PC-3 (cell line): ENCODE results near the gene PRMT3. TPM values are rescaled to one million over a fixed set of nuclear protein-coding genes. Genes with fewer than 3 reads are reported as not detected.

Experiments used
- ATAC-seq: fragments of 200-7000 bp; cut with Tn5 transposase; 2 replicates; pipeline ENCODE4 v1.9.1; 2020; ENCODE audit warnings: mild to moderate bottlenecking, moderate library complexity
- BruUV-seq: library from RNA; stranded (reverse); fragments of 400-500 nt; replicated peaks from 2 replicates; lab custom pipeline; 2021; lab: Mats Ljungman, UMichigan
- CTCF ChIA-PET: fragments of 300-600 bp; sonication (Branson Sonifier 250); formaldehyde crosslinking; loops from one replicate; lab custom pipeline; 2022; ENCODE audit warnings: antibody characterized with exemption; lab: Charles Lee
- POLR2A ChIA-PET: fragments of 300-600 bp; sonication (Branson Sonifier 250); formaldehyde crosslinking; loops from one replicate; lab custom pipeline; 2022; ENCODE audit warnings: antibody characterized with exemption; ENCODE audit not compliant: unreplicated experiment; lab: Charles Lee
- DNase-seq: peaks from one replicate; pipeline ENCODE4 v3.0.0-alpha.2; 2015
- H2AFZ ChIP-seq: fragments of 300-600 bp; sonication (generic); 2 replicates; pipeline ENCODE4 v1.6.0; 2016; ENCODE audit warnings: antibody characterized with exemption, low read length
- H3F3A ChIP-seq: fragments of 300-600 bp; sonication (generic); one replicate; pipeline ENCODE4 v1.6.0; 2017; ENCODE audit warnings: antibody characterized with exemption, low read length, control low read depth, mild to moderate bottlenecking; ENCODE audit not compliant: unreplicated experiment
- H3K27ac ChIP-seq: fragments of 300-600 bp; sonication (generic); 2 replicates; pipeline ENCODE4 v1.5.1; 2016; ENCODE audit warnings: mild to moderate bottlenecking, low read length
- H3K27me3 ChIP-seq: fragments of 300-600 bp; sonication (generic); 2 replicates; pipeline ENCODE4 v1.6.1; 2016; ENCODE audit warnings: low read length, mixed read lengths
- H3K36me3 ChIP-seq: fragments of 300-600 bp; sonication (generic); 2 replicates; pipeline ENCODE4 v1.6.1; 2016; ENCODE audit warnings: low read depth, mixed run types, low read length, mixed read lengths
- H3K4me1 ChIP-seq: fragments of 300-600 bp; sonication (generic); 2 replicates; pipeline ENCODE4 v1.5.1; 2016; ENCODE audit warnings: low read length; ENCODE audit not compliant: insufficient read depth
- H3K4me2 ChIP-seq: fragments of 300-600 bp; sonication (generic); 2 replicates; pipeline ENCODE4 v1.6.0; 2016; ENCODE audit warnings: low read length
- H3K4me3 ChIP-seq: fragments of 300-600 bp; sonication (generic); 2 replicates; pipeline ENCODE4 v1.5.1; 2016; ENCODE audit warnings: mild to moderate bottlenecking, low read length, mixed read lengths
- H3K79me2 ChIP-seq: fragments of 300-600 bp; sonication (generic); 2 replicates; pipeline ENCODE4 v1.6.1; 2017; ENCODE audit warnings: low read length, mixed read lengths
- H3K9ac ChIP-seq: fragments of 300-600 bp; sonication (generic); 2 replicates; pipeline ENCODE4 v1.6.0; 2016; ENCODE audit warnings: mild to moderate bottlenecking, low read length
- H3K9me2 ChIP-seq: fragments of 300-600 bp; sonication (generic); replicated peaks from 2 replicates; pipeline ENCODE4 v1.6.1; 2016; ENCODE audit warnings: mixed run types, low read length, mixed read lengths
- H3K9me3 ChIP-seq: fragments of 300-600 bp; sonication (generic); 2 replicates; pipeline ENCODE4 v1.6.1; 2016; ENCODE audit warnings: low read length, mixed read lengths
- H4K20me1 ChIP-seq: fragments of 300-600 bp; sonication (generic); 2 replicates; pipeline ENCODE4 v1.6.1; 2016; ENCODE audit warnings: low read length, mixed read lengths
- CTCF ChIP-seq: fragments of 300-600 bp; sonication (generic); conservative IDR thresholded peaks from 2 replicates; pipeline ENCODE4 v1.5.1; 2017; ENCODE audit warnings: antibody characterized with exemption, low read depth, mild to moderate bottlenecking, low read length
- EZH2 ChIP-seq: fragments of 300-600 bp; sonication (generic); IDR thresholded peaks from one replicate; pipeline ENCODE4 v1.6.1; 2017; ENCODE audit warnings: antibody characterized with exemption, mild to moderate bottlenecking, low read length; ENCODE audit not compliant: unreplicated experiment
- EZH2phosphoT487 ChIP-seq: fragments of 300-600 bp; sonication (generic); IDR thresholded peaks from 2 replicates; pipeline ENCODE4 v1.6.1; 2018; ENCODE audit warnings: mild to moderate bottlenecking, antibody characterized with exemption, low read length, borderline replicate concordance
- intact Hi-C: fragments of 100-400 bp; cut with micrococcal nuclease; formaldehyde crosslinking; loops from 2 replicates; pipeline ENCODE4 v1.9.0; 2023
- total RNA-seq: library from RNA; depleted of rRNA; stranded (reverse); fragments of >200 nt; gene quantifications from 2 replicates; pipeline ENCODE4 v1.2.3, GENCODE V29; 2014

The PRMT3 gene
- total RNA-seq, 1 experiment from 2014 or later, result 43.7 TPM

DNA sequence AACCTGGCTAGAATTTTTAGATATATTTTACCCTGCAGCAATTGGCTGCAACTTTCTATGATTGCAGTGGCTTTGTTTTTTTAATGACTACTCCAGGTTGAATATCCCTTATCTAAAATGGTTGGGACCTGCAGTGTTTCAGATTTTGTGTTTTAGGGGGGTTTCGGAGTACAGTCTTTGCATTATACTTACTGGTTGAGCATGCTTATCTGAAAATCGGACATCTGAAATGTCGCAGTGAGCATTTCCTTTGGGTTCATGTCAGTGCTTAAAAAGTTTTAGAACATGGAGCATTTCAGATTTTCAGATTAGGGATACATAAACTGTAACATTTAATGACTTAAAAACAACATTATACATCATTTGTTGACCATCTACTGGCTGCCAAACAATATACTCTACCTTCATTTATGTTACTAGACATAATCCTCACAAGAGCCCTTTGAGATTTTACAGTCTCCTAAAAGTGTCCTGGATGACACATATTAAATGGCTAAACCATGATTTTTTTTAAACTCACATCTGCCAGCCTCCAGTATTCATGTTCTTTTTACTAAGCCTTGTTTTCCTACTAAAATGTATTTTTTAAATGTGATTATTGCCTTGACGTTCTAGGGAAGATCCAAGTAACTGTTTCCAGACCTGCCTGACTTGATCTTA lies 66.3 kb downstream of the PRMT3 start:
- no peak for TF ChIP-seq CTCF
- TF ChIP-seq EZH2phosphoT487, result no peak
- H2AFZ ChIP-seq, result no peak overlapping the region
- H3K36me3 ChIP-seq, result 0 out of 2 replicates have a peak, but pooled peaks cover 3% of the 10 kb centered on the region
- H3K79me2 ChIP-seq, result no peaks in the 10 kb centered on the region
- H3K9me2 ChIP-seq, result no peaks in the 10 kb centered on the region
- H3F3A ChIP-seq, result no peaks in the 10 kb centered on the region
- no peak for DNase-seq
- BruUV-seq, result no TSS peak
- no peak overlapping the region for H3K27ac ChIP-seq
- H3K4me2 ChIP-seq, result no peak overlapping the region
- CTCF ChIA-PET, result no interaction called here
- no peak overlapping the region for H3K9ac ChIP-seq
- POLR2A ChIA-PET, result no interaction called here
- no peaks in the 10 kb centered on the region for H3K9me3 ChIP-seq
- H3K27me3 ChIP-seq, result no peaks in the 10 kb centered on the region
- H3K4me3 ChIP-seq, result no peak overlapping the region
- no peaks in the 10 kb centered on the region for H4K20me1 ChIP-seq
- intact Hi-C loops, result no loop called here
- H3K4me1 ChIP-seq, result no peaks in the 10 kb centered on the region
- no peak for ATAC-seq

GRCh38 chr11:20457001-20457799 lies 69.7 kb downstream of the PRMT3 start:
- Histone ChIP-seq H3F3A (no peaks in the 10 kb centered on the region), H3K4me3 (no peak overlapping the region), H3K27ac (no peak overlapping the region), H3K79me2 (no peaks in the 10 kb centered on the region), H3K9me3 (no peaks in the 10 kb centered on the region), H2AFZ (no peak overlapping the region), H3K27me3 (no peaks in the 10 kb centered on the region), H3K9me2 (no peaks in the 10 kb centered on the region), H3K4me2 (no peak overlapping the region), H3K9ac (no peak overlapping the region), H4K20me1 (no peaks in the 10 kb centered on the region), H3K36me3 (0 out of 2 replicates have a peak, but pooled peaks cover 3% of the 10 kb centered on the region), H3K4me1 (no peaks in the 10 kb centered on the region)
- TF ChIP-seq CTCF (no peak), EZH2phosphoT487 (no peak), EZH2 (no peak)
- no TSS peak for BruUV-seq
- ATAC-seq (no peak), DNase-seq (no peak)
- ChIA-PET CTCF (no interaction called here), POLR2A (no interaction called here)
- intact Hi-C loops, result no loop called here
